ENCODE measurements around the gene ARL3.

The ARL3 gene

DNA sequence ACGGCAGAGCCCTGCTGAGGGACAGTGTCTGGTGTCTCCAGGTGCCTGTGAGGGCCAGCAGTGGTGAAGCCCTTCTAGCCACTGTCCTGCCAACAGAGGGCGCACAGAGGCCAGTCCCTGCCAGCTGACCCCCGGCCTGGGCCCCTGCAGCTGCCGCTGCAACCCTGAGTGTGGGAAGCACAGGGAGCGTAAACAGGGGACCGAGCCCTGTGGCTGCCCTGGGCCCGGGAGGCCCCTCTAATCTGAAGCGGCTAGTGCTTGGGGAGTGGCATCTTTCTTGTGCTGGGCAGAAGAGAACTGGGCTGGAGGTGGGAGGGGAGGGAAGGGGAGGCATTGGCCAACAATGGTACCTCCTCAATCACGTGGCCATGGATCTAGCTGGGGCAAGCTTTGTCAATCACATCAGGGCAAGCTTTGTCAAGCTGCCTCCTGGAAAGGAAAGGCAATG is 35.3 kb downstream of the ARL3 start:
- DNase-seq (ENCODE audit: low spot score) = peak; percentile 75
- TF ChIP-seq, protein P1, sequence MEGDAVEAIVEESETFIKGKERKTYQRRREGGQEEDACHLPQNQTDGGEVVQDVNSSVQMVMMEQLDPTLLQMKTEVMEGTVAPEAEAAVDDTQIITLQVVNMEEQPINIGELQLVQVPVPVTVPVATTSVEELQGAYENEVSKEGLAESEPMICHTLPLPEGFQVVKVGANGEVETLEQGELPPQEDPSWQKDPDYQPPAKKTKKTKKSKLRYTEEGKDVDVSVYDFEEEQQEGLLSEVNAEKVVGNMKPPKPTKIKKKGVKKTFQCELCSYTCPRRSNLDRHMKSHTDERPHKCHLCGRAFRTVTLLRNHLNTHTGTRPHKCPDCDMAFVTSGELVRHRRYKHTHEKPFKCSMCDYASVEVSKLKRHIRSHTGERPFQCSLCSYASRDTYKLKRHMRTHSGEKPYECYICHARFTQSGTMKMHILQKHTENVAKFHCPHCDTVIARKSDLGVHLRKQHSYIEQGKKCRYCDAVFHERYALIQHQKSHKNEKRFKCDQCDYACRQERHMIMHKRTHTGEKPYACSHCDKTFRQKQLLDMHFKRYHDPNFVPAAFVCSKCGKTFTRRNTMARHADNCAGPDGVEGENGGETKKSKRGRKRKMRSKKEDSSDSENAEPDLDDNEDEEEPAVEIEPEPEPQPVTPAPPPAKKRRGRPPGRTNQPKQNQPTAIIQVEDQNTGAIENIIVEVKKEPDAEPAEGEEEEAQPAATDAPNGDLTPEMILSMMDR (IDR thresholded peaks at IDR 0.05; ENCODE audit: borderline replicate concordance, control extremely low read depth, extremely low read depth, insufficient read depth, missing control alignments) = peak; percentile 83
- in situ Hi-C loops (cut with MboI; ENCODE audit: low sequenced_read_pairs, unreplicated experiment) = no loop called here

DNA sequence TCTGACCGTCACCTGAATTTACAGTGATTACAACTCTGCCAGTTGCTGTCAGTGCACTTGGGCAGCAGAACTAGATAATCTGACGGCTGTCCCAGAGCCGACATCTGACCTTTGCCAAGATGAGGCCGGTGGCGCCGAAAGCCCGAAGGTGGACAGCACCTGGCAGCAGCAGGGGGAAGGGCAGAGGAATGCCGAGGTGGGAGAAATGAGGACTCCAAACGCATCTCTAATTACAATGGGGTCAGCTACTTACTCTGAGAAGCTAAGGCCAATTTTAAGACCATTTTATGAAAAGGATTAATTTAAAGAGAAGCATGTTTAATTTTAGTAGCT is 36.2 kb downstream of the ARL3 start:
- in situ Hi-C loops (cut with MboI; ENCODE audit: low sequenced_read_pairs, unreplicated experiment) = no loop called here
- no peak for DNase-seq (ENCODE audit: low spot score)
- TF ChIP-seq, protein P1 (IDR thresholded peaks at IDR 0.05; ENCODE audit: borderline replicate concordance, control extremely low read depth, extremely low read depth, insufficient read depth, missing control alignments) = no peak

DNA sequence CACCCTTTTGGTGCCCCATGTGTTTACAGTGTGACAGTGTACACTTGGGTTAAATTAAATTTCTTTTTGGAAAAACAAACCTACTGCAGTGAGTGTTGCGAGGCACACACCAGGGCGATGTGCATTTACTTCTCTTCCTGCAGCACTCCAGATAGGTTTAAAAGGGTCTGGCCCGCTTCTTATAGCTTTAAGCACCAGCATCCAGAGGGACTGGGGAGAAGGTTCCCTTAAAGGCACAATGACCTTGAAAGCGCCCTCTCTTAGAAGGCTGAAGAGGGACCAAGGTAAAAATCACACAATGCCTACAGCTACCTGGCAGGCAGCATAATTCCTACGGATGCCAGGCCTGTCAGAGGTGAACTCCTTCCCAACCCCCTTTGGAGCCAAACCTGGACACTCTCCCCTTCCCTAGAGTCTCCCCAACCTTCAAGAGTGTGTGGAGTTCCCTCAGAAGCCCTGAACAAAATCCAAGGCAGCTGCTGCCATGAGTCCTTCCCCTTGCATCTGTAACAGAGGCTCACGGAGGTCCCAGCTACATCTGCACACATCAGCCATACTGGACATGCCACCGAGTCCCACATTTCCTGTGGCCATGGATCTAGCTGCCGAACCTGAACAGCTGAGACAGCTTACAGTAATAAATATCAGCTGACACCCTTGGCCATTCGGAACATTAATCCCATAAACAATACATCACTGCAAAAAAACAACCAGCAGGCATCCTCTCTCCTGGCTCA is 36.7 kb downstream of the ARL3 start:
- no peak for DNase-seq (ENCODE audit: low spot score)
- TF ChIP-seq, protein P1 (IDR thresholded peaks at IDR 0.05; ENCODE audit: borderline replicate concordance, control extremely low read depth, extremely low read depth, insufficient read depth, missing control alignments) = no peak
- in situ Hi-C loops (cut with MboI; ENCODE audit: low sequenced_read_pairs, unreplicated experiment) = no loop called here

DNA sequence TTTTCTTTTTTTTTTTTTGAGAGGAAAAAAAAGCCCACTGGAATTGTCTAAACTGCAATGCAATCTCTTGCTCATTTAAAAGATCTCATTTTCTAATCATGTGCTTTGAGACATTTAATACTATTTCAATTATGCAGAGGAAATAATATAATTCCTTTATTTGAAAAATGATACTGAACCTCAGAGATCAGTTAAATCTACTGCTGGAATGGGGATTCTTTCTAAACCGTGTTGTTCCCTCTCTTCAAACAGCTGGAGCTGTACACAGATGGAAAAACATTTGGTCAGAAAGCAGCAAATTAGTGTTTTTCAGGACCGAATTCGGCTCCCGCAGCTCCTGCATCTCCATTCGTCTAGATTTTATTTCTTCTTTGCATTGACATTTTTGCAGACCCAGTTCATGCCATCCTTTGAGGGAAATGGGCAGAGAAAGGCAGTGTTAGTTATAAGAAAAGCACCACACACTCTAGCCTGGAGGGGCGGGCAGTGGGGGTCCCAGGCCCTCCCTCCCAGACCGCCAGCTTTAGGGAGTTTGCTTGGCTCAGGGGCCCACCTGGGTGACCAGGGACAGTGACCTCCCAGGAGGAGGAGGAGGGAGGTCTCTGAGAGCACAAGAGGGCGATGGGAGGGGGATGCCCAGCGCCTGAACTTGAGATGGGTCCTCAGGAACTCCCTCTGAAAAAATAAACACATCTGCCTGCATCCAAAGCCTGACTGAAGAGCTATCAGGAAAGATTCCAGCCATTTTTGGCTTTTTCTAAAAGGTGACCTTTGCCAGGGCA is 37.5 kb downstream of the ARL3 start:
- in situ Hi-C loops (cut with MboI; ENCODE audit: low sequenced_read_pairs, unreplicated experiment) = no loop called here
- DNase-seq (ENCODE audit: low spot score) = no peak
- TF ChIP-seq, protein P1 (IDR thresholded peaks at IDR 0.05; ENCODE audit: borderline replicate concordance, control extremely low read depth, extremely low read depth, insufficient read depth, missing control alignments) = no peak

DNA sequence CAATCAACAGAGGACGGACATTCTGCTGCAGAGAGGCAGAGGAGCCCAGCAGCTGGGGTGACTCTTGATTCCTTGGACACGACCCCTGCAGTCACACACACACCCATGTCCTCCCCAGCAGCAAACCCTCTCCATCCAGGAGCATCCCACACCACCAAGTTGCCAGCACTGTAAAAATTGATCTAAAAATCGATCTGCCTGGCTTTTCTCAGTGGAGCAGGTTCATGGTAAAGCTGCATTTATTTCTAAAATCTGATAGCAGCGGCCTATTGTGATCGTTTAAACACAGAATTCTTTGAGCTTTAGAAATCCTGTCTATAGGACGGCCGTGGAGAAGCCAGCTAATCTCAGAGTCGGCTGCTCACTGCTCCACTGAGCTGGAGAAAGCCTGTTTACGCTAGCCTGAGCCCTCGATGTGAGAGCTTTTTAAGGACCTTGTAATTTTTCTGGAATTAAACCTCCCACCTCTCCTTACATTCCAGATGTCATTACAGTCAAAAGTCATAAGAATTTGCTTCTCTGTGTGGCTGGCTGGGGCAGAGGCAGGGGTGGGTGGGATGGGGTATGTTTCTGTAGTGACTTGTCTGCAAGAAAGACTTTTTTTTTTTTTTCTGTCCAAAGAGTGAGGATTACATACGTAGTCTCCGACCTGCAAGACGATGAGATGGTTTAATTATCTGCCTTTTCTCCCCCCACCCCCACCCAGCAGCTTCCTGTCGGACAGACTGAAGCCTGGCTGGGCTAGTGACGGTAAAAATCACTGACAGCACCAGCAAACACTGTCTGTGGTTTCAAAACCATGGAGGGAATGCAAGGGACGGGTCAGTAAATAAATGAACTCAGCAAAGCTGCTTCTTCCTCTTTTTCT is 38.3 kb downstream of the ARL3 start:
- peak; percentile 61 for DNase-seq (ENCODE audit: low spot score)
- in situ Hi-C loops (cut with MboI; ENCODE audit: low sequenced_read_pairs, unreplicated experiment) = no loop called here
- TF ChIP-seq, protein P1 (IDR thresholded peaks at IDR 0.05; ENCODE audit: borderline replicate concordance, control extremely low read depth, extremely low read depth, insufficient read depth, missing control alignments) = no peak

DNA sequence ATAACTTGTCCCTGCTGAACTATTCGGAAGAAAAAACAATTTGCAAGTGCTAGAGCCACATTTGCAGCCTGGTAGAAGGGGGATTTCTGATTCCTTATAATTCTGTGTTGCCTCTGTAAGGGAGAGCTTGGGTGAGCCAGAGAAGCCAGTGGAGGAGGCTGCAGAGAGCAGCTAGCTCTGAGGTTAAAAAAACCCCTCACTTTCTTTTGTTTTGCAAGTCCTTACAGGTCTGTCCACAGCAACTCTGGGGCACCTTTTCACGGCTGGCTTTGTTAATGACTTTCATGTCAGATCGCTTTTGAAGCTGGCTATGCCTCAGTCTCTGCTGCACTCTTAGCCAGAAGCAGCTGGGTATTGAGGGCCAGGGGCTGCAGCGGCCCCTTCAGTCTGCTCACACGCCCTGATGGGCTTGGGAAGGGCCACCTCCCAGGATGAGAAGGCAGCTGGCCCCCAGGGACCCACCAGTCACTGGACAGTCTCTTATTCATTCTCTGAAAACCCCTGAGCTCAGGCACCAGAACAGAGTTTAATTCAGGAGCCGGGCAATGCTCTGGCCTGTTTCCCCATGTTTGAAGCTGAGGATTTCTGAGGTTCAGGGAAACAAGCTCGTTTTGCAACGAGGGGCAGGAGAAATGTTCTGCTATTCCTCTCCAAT is 39.1 kb downstream of the ARL3 start:
- TF ChIP-seq, protein P1 (IDR thresholded peaks at IDR 0.05; ENCODE audit: borderline replicate concordance, control extremely low read depth, extremely low read depth, insufficient read depth, missing control alignments) = no peak
- in situ Hi-C loops (cut with MboI; ENCODE audit: low sequenced_read_pairs, unreplicated experiment) = no loop called here
- peak; percentile 43 for DNase-seq (ENCODE audit: low spot score)

Measured in GM13976 (cell line).